ENCODE measurements around the gene HMGXB3. TPM values are rescaled to one million over a fixed set of nuclear protein-coding genes. Genes with fewer than 3 reads are reported as not detected.
"Not testable (repeated sequence)": the region's sequence is repeated elsewhere in the genome, so short reads cannot be mapped to it uniquely, and the experiment has no call there.

The HMGXB3 gene
- polyA plus RNA-seq, 3 donors, result 28.8 to 51.4 (median 45.2) TPM

GRCh38 chr5:150050172-150050811 lies 49.8 kb downstream of the HMGXB3 start:
- not testable (repeated sequence) for DNase-seq

- DNase-seq, result no peak
These were observed 51.2 kb downstream of the HMGXB3 start for GRCh38 chr5:150051657-150052195.

- no peak for DNase-seq
These were observed 51.9 kb downstream of the HMGXB3 start for GRCh38 chr5:150052226-150052955.

DNA sequence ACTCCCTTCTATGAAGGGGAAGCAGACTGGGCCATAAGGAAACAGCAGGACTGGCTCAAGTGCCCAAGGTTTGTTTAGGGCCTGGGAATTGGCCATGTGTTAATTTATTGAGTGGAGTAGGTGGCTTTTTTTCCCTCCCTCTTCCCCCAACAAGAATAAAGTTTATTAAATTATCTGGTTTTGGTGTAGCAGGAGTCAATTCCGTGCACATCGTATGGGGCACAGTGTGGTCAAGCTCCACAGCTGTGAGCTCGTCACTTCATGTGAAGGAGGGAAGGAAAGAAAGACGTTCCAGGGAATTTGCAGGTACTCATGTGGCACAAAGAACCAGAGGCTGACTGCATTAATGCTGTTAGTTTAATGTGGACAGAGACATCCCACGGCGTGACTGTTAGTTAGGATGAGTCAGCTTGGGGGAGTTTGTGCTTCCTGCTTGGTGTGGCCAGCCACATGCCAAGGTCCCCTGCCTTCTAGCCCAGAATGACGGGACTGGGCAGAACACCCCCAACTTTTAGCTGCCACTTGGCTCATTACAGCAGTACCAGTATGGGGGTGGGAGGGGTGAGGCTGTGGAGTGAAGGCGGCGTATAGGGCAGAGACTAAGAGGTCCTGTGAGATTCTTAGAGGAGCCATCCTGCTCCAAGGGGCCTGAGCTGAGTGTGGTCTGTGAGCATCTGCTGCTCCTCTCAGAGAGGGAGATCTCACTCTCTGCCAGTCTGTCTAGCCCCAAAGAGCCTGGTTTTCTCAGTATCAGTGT lies 52.6 kb downstream of the HMGXB3 start:
- no peak for DNase-seq

DNA sequence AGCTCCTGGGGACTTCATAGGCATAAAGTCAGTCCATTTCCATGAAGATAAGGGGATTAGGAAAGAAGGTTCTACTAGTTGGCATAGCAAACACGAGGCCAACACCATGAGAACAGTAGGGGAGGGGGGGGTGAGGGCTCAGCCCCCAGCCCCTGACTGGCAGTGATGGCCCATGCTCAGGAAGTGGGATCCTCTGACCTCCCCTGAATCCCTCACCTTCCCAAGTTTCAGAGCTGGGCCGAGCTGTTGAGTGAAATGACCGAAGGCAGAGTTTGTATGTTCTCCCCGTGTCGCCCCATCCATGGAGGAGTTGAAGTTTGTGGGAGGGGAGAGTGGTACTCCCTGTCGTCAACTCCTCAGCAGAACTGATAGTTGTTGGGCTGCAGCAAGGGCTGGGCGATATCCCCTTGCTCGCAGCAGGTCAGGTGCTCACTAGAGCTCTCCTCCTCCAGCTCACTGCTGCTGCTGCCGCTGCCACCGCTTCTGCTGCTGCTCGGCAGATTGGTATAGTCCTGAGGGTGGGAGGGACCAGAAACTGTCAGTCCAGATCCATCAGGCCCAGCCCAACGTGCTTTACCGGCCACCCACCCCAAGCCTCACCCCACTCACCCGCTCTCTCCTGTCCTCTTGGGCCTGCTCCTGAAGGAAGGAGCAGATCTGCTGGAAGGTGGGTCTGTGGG lies 53.3 kb downstream of the HMGXB3 start:
- DNase-seq, result no peak

GRCh38 chr5:150054569-150054968 lies 54.0 kb downstream of the HMGXB3 start:
- no peak for DNase-seq

- DNase-seq, result no peak
These were observed 55.0 kb downstream of the HMGXB3 start for GRCh38 chr5:150055326-150056074.

GRCh38 chr5:150056075-150056443 lies 55.5 kb downstream of the HMGXB3 start:
- DNase-seq, result no peak

GRCh38 chr5:150057052-150057451 lies 56.5 kb downstream of the HMGXB3 start:
- DNase-seq, result no peak

GRCh38 chr5:150057511-150057910 lies 57.0 kb downstream of the HMGXB3 start:
- no peak for DNase-seq

GRCh38 chr5:150057996-150058395 lies 57.5 kb downstream of the HMGXB3 start:
- DNase-seq, result no peak

GRCh38 chr5:150058480-150059126 lies 58.1 kb downstream of the HMGXB3 start:
- DNase-seq, result peak; percentile 8

- no peak for DNase-seq
These were observed 59.1 kb downstream of the HMGXB3 start for GRCh38 chr5:150059623-150060022.

GRCh38 chr5:150060471-150060870 lies 59.9 kb downstream of the HMGXB3 start:
- DNase-seq, result no peak

DNA sequence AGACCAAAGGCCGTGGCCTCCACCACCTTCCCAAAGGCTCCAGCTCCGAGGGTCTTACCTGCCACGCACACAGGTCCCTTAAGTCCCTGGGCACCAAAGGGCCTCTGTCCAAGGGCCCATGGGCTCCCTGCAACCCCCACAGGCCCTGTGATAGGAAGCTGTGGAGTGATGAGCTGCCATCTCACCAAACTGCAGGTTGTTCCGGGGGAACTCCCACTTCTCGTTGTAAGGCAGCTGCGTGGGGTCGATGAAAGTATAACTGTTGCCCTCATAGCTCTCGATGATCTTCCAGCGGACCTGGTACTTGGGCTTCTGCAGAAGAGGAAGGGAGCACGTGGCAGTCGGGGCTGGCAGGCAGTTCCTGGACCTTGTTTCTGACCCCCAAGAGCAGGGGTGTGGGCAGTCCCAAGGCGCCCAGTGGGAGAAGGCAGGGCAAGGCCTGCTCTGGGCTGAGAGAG lies 61.0 kb downstream of the HMGXB3 start:
- no peak for DNase-seq

DNA sequence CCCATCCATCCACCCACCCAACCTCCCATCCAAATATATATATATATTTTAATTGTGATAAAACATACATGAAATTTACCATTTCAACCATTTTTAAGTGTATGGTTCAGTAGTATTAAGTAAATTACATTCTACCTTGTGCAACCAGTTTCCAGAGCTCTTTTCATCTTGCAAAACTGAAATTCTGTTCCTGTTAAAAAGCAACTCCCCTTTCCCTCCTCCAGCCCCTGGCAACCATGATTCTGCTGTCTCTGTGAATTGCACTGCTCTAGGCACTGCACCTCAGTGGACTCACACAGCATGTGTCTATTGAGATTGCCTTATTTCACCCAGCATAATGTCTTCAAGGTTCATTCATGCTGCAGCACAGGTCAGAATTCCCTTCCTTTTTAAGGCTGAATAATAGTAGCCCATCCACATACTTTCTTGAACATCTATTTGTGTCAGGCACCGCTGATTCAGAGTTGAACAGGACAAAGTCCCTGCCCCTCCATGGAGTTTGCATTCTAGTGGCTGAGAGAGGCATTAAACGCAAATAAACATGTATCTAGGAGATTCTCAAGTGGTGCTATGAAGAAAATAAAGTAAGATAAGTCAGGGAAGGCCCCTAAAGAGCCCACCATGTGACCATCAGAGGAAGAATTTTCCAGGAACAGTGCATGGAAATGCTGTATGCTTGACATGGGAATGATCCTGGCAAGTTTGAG lies 61.8 kb downstream of the HMGXB3 start:
- no peak for DNase-seq

DNA sequence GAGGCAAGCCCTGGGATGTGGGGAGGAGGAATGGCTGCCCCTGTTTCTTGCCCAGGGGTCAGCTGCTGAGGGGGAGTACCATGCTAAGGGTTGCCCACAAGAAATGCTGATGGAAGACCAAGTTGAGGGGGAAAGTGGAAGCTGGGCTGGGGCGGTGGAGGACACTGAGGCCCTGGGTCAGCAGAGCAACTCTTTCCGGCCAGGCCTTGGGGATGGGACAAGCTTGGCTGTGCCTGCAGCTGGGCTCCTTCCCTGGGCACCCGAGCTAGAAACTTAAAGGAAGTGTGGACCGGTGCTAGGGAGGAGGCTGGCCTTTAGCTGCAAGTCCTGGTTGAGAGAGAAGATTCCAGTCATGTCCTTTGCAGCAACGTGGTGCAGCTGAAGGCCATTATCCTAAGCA lies 63.1 kb downstream of the HMGXB3 start:
- no peak for DNase-seq

- DNase-seq, result no peak
These were observed 64.2 kb downstream of the HMGXB3 start for GRCh38 chr5:150064681-150065220.

- no peak for DNase-seq
These were observed 64.8 kb downstream of the HMGXB3 start for GRCh38 chr5:150065346-150065745.

DNA sequence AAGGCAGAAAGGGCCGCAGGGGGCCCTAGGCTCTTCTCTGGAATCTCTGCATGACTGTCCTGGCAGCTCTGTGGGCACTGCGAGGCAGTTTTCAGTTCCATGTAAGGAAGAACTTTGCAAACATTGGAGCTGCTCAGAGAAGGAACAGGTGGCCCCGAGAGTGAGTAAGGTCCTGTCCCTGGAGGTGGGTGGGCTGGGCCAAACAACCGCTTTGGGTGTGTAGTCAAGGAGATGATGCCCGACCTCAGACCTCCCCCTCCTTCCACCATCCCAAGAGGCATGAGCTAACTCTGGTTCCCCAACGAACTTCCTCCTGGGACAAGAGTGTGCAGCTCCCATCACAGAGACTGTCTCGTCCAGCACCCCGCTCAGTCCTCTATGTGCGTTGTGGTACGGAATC lies 65.3 kb downstream of the HMGXB3 start:
- no peak for DNase-seq
